Mammary microvascular endothelial cell (primary cell): ENCODE results near the gene RUFY1. TPM values are rescaled to one million over a fixed set of nuclear protein-coding genes. Genes with fewer than 3 reads are reported as not detected.

Experiments
- total RNA-seq: library from RNA; depleted of rRNA; stranded (reverse); fragments of >200 nt; gene quantifications from 2 replicates; pipeline ENCODE4 v1.2.3, GENCODE V29; 2015

Gene RUFY1, protein sequence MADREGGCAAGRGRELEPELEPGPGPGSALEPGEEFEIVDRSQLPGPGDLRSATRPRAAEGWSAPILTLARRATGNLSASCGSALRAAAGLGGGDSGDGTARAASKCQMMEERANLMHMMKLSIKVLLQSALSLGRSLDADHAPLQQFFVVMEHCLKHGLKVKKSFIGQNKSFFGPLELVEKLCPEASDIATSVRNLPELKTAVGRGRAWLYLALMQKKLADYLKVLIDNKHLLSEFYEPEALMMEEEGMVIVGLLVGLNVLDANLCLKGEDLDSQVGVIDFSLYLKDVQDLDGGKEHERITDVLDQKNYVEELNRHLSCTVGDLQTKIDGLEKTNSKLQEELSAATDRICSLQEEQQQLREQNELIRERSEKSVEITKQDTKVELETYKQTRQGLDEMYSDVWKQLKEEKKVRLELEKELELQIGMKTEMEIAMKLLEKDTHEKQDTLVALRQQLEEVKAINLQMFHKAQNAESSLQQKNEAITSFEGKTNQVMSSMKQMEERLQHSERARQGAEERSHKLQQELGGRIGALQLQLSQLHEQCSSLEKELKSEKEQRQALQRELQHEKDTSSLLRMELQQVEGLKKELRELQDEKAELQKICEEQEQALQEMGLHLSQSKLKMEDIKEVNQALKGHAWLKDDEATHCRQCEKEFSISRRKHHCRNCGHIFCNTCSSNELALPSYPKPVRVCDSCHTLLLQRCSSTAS
- total RNA-seq, result 37.2 and 41.1 TPM in 2 replicates

DNA sequence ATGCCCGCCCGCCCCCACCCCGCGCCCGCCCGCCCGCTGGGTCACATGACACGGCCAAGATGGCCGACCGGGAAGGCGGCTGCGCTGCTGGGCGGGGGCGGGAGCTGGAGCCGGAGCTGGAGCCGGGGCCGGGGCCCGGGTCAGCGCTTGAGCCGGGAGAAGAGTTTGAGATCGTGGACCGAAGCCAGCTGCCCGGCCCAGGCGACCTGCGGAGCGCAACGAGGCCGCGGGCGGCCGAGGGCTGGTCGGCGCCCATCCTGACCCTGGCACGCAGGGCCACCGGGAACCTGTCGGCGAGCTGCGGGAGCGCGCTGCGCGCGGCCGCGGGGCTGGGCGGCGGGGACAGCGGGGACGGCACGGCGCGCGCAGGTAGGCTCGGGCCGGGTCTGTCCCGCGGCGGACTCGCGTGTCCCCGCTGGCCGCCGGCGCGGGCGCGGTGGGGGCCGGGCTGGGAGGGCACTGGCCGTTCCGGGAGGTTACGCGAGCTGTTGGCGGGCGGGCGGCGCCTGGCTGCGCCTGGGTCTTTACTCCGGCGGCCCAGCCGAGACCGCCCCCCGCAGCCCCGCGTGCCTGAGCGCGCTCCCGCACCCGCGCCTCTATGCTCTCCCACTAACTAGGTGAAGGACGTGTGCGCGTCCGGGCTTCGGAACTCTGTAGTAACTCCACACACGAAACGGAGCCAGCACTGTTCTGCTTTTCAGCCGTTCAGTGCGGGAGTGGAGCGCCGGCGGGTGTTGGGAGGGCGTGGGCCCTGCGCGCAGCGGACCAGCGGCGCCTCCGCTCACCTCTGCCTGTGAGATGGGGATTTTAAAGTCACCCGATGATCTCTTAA lies at the start of gene RUFY1:
Gene RUFY1 (plus strand): TSS at position 44 of the 832 bp plus-strand sequence. CDS start 16 bp downstream, at position 60.

DNA sequence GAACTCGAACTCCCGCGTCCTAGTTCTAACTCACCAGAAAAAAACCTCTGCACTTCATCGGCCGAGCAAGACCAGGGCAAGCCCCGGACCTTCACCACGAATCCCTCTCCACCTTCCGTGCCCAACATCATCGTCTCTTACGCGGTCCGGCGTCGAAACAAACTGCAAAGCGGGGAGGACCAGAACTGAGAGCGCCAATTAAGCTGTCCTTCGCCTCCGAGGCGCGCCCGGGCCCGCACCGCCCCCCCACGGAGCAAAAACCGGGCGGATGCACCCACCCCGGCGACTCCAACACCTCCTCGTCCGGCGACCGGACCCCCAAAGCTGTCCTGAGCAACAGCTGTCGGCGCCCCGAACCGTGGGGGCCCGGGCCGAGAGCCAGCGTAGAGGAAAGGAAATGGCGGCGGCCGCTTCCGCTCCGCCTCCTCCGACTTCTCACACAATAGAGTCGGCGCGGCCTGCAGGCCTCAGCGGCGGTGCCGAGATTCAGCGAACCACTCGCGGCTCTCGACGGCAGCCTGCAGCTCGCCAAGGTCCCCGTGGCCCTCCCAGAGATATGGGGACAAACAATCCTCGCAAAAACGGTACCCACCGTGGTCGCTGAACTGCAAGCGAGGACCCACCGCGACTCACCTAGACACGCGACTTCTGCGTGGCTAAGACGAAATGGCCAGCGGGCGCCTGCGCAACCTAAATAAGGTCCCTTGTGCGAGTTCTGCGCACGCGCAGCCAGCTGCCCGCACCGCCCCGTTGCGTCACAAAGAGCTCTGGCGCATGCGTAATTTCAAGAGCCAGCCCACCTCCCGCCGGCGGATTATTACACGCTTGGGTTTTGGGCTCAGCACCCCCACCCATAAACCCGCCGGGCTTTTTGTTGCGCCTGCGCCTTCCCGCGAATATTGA lies 72.9 kb downstream of the RUFY1 start, which contains the start of gene HNRNPH1:
Gene HNRNPH1 (minus strand): TSS at position 669 of the 903 bp plus-strand sequence. CDS start 538 bp downstream, at position 131.

Other genes starting within 250 kb of the RUFY1 start
- gene ADAMTS2, start 205.1 kb upstream of the RUFY1 start, total RNA-seq, result 0.27 and 0.30 TPM in 2 replicates
- gene HNRNPH1, start 73.1 kb downstream of the RUFY1 start, total RNA-seq, result 254 and 275 TPM in 2 replicates
- not detected in 2 replicates for gene CBY3, start 130.5 kb downstream of the RUFY1 start, total RNA-seq
- gene CANX, start 148.4 kb downstream of the RUFY1 start, total RNA-seq, result 373 and 375 TPM in 2 replicates
- 13.0 and 14.9 TPM in 2 replicates for gene MAML1, start 182.3 kb downstream of the RUFY1 start, total RNA-seq
- not detected in 2 replicates for gene LTC4S, start 243.4 kb downstream of the RUFY1 start, total RNA-seq